ENCODE data around the gene TMC3. TPM values are rescaled to one million over a fixed set of nuclear protein-coding genes. Genes with fewer than 3 reads are reported as not detected.
"Not testable (repeated sequence)": the region's sequence is repeated elsewhere in the genome, so short reads cannot be mapped to it uniquely, and the experiment has no call there.

Gene TMC3
- total and polyA plus RNA-seq, 10 donors = not detected

GRCh38 chr15:81418444-81418843, 44.4 kb upstream of the TMC3 start:
- 78 to 85% (median 83%) methylated on average over 7 of the region's 7 CpGs for WGBS, 5 donors
- no peaks in the 10 kb centered on the region for H3K36me3 ChIP-seq
- H3K9me3 ChIP-seq = no peaks in the 10 kb centered on the region
- TF ChIP-seq POLR2A (IDR thresholded peaks at IDR 0.05) (no peak), CTCF (IDR thresholded peaks at IDR 0.05 in 8 of 11, conservative IDR thresholded peaks at IDR 0.05 in 3 of 11) (no peak), POLR2AphosphoS5 (IDR thresholded peaks at IDR 0.05) (no peak)
- no peak for DNase-seq
- no peak overlapping the region for H3K27ac ChIP-seq
- H3K27me3 ChIP-seq (replicated peaks in 1 of 7) = peaks cover 0 to 17% (median 0%) of the 10 kb centered on the region in 7 donors
- no peak overlapping the region for H3K4me3 ChIP-seq
- no peaks in the 10 kb centered on the region for H3K4me1 ChIP-seq
- intact Hi-C loops (cut with DNase I; ENCODE audit: low total_unique reads) = no loop called here

GRCh38 chr15:81414274-81414968, 40.4 kb upstream of the TMC3 start:
- H3K27ac ChIP-seq; intact Hi-C loops (cut with DNase I; ENCODE audit: low total_unique reads); DNase-seq; H3K36me3 ChIP-seq; H3K4me1 ChIP-seq; H3K4me3 ChIP-seq; H3K9me3 ChIP-seq: not testable (repeated sequence)
- 32 to 59% (median 50%) methylated on average over 12 of the region's 12 CpGs for WGBS, 5 donors
- H3K27me3 ChIP-seq (replicated peaks in 1 of 7) = peaks cover 0 to 19% (median 3%) of the 10 kb centered on the region in 7 donors

- Histone ChIP-seq H3K27ac (no peak overlapping the region), H3K27me3 (replicated peaks in 1 of 7) (peaks cover 0 to 19% (median 5%) of the 10 kb centered on the region in 7 donors), H3K4me1 (no peaks in the 10 kb centered on the region), H3K36me3 (no peaks in the 10 kb centered on the region), H3K9me3 (peaks cover 0 to 7% (median 0%) of the 10 kb centered on the region in 8 donors), H3K4me3 (no peak overlapping the region)
- no peak for TF ChIP-seq POLR2AphosphoS5 (IDR thresholded peaks at IDR 0.05)
- TF ChIP-seq POLR2A (IDR thresholded peaks at IDR 0.05) = no peak
- TF ChIP-seq CTCF (IDR thresholded peaks at IDR 0.05 in 8 of 11, conservative IDR thresholded peaks at IDR 0.05 in 3 of 11) = no peak
- intact Hi-C loops (cut with DNase I; ENCODE audit: low total_unique reads) = no loop called here
- DNase-seq = peak; percentile 75
- WGBS, 5 donors = 89 to 97% (median 96%) methylated on average over 17 to 32 of the region's 32 CpGs
These were observed 39.8 kb upstream of the TMC3 start for GRCh38 chr15:81413851-81414250.

- DNase-seq = no peak
- TF ChIP-seq CTCF (IDR thresholded peaks at IDR 0.05 in 8 of 11, conservative IDR thresholded peaks at IDR 0.05 in 3 of 11) (no peak), POLR2A (IDR thresholded peaks at IDR 0.05) (no peak), POLR2AphosphoS5 (IDR thresholded peaks at IDR 0.05) (no peak)
- WGBS, 5 donors = 82 to 91% (median 84%) methylated on average over 5 of the region's 5 CpGs
- Histone ChIP-seq H3K9me3 (peaks cover 0 to 7% (median 0%) of the 10 kb centered on the region in 8 donors), H3K4me1 (no peaks in the 10 kb centered on the region), H3K27me3 (replicated peaks in 1 of 7) (peaks cover 0 to 23% (median 5%) of the 10 kb centered on the region in 7 donors), H3K27ac (no peak overlapping the region), H3K36me3 (no peaks in the 10 kb centered on the region), H3K4me3 (no peak overlapping the region)
- intact Hi-C loops (cut with DNase I; ENCODE audit: low total_unique reads) = no loop called here
These were observed 38.1 kb upstream of the TMC3 start for GRCh38 chr15:81411969-81412633.

Measured in spleen (tissue), 11 donors.